Mesendoderm (in vitro differentiated cells): Measurements from ENCODE around the gene UIMC1.

Experiments
- DNase-seq: peaks from one replicate; pipeline ENCODE4 v3.0.0; 2013
- H2AK5ac ChIP-seq: 2 replicates; pipeline ENCODE4 v1.6.1; 2013; ENCODE audit warnings: low read length, inconsistent platforms
- H2BK120ac ChIP-seq: 2 replicates; pipeline ENCODE4 v1.6.1; 2013; ENCODE audit warnings: low read depth, mild to moderate bottlenecking, low read length, moderate library complexity, mixed read lengths
- H2BK15ac ChIP-seq: replicated peaks from 2 replicates; pipeline ENCODE4 v1.6.1; 2013; ENCODE audit warnings: low read depth, mild to moderate bottlenecking, moderate library complexity
- H2BK5ac ChIP-seq: 2 replicates; pipeline ENCODE4 v1.6.1; 2013; ENCODE audit warnings: low read length, inconsistent platforms
- H3K18ac ChIP-seq: 2 replicates; pipeline ENCODE4 v1.6.1; 2013; ENCODE audit warnings: mild to moderate bottlenecking, low read length, mixed read lengths
- H3K23ac ChIP-seq: one replicate; pipeline ENCODE4 v1.6.1; 2013; ENCODE audit warnings: low read length
- H3K27ac ChIP-seq: 2 replicates; pipeline ENCODE4 v1.5.1; 2013; ENCODE audit warnings: low read depth, mild to moderate bottlenecking, inconsistent platforms, low read length, moderate library complexity
- H3K27me3 ChIP-seq: 2 replicates; pipeline ENCODE4 v1.6.1; 2013; ENCODE audit warnings: low read length, control low read depth, mild to moderate bottlenecking, inconsistent platforms; ENCODE audit not compliant: insufficient read depth, poor library complexity
- H3K36me3 ChIP-seq: 2 replicates; pipeline ENCODE4 v1.6.1; 2013; ENCODE audit warnings: low read length, inconsistent platforms; ENCODE audit not compliant: control insufficient read depth, insufficient read depth
- H3K4ac ChIP-seq: one replicate; pipeline ENCODE4 v1.6.1; 2013; ENCODE audit warnings: low read depth, mild to moderate bottlenecking, low read length, moderate library complexity
- H3K4me1 ChIP-seq: 2 replicates; pipeline ENCODE4 v1.6.1; 2013; ENCODE audit warnings: low read depth, low read length, inconsistent platforms; ENCODE audit not compliant: control insufficient read depth
- H3K4me2 ChIP-seq: 2 replicates; pipeline ENCODE4 v1.6.1; 2013; ENCODE audit warnings: low read length
- H3K4me3 ChIP-seq: 2 replicates; pipeline ENCODE4 v1.5.1; 2013; ENCODE audit warnings: mild to moderate bottlenecking, low read length
- H3K56ac ChIP-seq: one replicate; pipeline ENCODE4 v1.6.1; 2013; ENCODE audit warnings: low read length
- H3K79me1 ChIP-seq: 2 replicates; pipeline ENCODE4 v1.6.1; 2013; ENCODE audit warnings: low read length, inconsistent platforms
- H3K79me2 ChIP-seq: 2 replicates; pipeline ENCODE4 v1.6.1; 2013; ENCODE audit warnings: mild to moderate bottlenecking, low read length; ENCODE audit not compliant: control insufficient read depth, insufficient read depth
- H3K9ac ChIP-seq: 2 replicates; pipeline ENCODE4 v1.6.1; 2013; ENCODE audit warnings: low read length, inconsistent platforms
- H4K5ac ChIP-seq: one replicate; pipeline ENCODE4 v1.6.1; 2013; ENCODE audit warnings: low read length
- H4K8ac ChIP-seq: one replicate; pipeline ENCODE4 v1.6.1; 2013; ENCODE audit warnings: low read depth, mild to moderate bottlenecking, control low read depth, low read length, moderate library complexity
- WGBS: extraction: QIAGEN DNeasy Blood & Tissue Kit; methylation state at CpG from one replicate; pipeline ENCODE4 v1.1.7; 2013; ENCODE audit warnings: low lambda C conversion rate, missing lambda C conversion rate; ENCODE audit not compliant: insufficient coverage; ENCODE audit errors: extremely low coverage; 5-methylcytosine and 5-hydroxymethylcytosine counted together

UIMC1 gene

DNA sequence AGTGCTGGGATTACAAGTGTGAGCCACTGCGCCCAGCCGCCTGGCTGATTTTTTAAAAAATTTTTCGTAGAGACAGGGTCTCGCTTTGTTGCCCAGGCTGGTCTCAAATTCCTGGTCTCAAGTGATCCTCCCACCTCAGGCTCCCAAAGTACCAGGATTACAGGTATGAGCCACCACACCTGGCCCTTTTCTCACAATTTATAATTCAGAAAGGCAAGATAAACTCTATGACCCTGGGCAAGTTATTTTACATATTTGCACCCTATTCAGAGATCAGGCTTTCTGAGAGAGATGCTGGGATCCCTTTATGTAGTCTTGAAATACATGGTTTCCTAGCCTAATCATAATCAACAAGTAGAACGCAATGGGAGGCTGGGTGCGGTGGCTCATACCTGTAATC lies 36.5 kb upstream of the UIMC1 start:
- no peak overlapping the region for H3K56ac ChIP-seq
- H3K27ac ChIP-seq, result no peak overlapping the region
- WGBS, result no CpG with 5 or more reads among the region's 6 CpGs

DNA sequence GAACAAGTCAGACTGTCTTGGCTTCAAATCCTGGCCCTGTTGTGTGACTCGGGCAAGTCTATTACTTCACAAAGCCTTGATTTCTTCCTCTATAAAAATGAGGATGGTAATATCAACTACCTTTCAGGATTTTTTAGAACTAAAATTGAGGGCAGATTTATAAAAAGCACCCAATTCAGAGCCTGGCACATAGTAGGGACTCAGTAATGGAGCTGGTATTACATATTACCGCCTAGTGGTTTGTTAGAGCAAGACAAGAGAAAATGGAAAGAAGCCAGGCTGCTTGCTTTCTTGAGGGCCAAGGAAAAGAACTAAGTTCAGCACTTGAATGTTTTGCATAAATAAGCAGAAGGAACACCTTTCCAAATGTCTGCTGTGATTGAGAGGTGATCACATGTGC lies 35.4 kb upstream of the UIMC1 start:
- peaks cover 2% of the 10 kb centered on the region for H3K79me2 ChIP-seq
- no peaks in the 10 kb centered on the region for H3K27me3 ChIP-seq
- no peak overlapping the region for H2BK120ac ChIP-seq
- no peak overlapping the region for H2BK15ac ChIP-seq
- H4K8ac ChIP-seq, result no peak overlapping the region
- H2BK5ac ChIP-seq, result no peak overlapping the region
- peaks cover 5% of the 10 kb centered on the region for H3K79me1 ChIP-seq
- H2AK5ac ChIP-seq, result no peak overlapping the region
- WGBS, result no CpG with 5 or more reads among the region's 2 CpGs
- H3K56ac ChIP-seq, result no peak overlapping the region
- H3K9ac ChIP-seq, result no peak overlapping the region
- H3K27ac ChIP-seq, result no peak overlapping the region
- H3K23ac ChIP-seq, result no peak overlapping the region
- H3K4ac ChIP-seq, result no peak overlapping the region
- no peak overlapping the region for H3K4me2 ChIP-seq
- no peak overlapping the region for H4K5ac ChIP-seq
- no peak for DNase-seq
- H3K4me1 ChIP-seq, result no peaks in the 10 kb centered on the region
- no peak overlapping the region for H3K4me3 ChIP-seq
- H3K36me3 ChIP-seq, result peaks cover 3% of the 10 kb centered on the region
- H3K18ac ChIP-seq, result no peak overlapping the region

More for the DNA sequence above, 36.5 kb upstream of the UIMC1 start:
- Histone ChIP-seq H2BK5ac (no peak overlapping the region), H3K27me3 (no peaks in the 10 kb centered on the region), H3K79me2 (no peaks in the 10 kb centered on the region), H4K5ac (no peak overlapping the region), H3K36me3 (peaks cover 3% of the 10 kb centered on the region), H4K8ac (no peak overlapping the region), H3K4me1 (no peaks in the 10 kb centered on the region), H3K18ac (no peak overlapping the region), H3K9ac (no peak overlapping the region), H3K23ac (no peak overlapping the region), H3K4me2 (no peak overlapping the region), H2AK5ac (no peak overlapping the region), H2BK120ac (no peak overlapping the region), H3K79me1 (no peaks in the 10 kb centered on the region), H3K4me3 (no peak overlapping the region), H3K4ac (no peak overlapping the region), H2BK15ac (no peak overlapping the region)
- no peak for DNase-seq

DNA sequence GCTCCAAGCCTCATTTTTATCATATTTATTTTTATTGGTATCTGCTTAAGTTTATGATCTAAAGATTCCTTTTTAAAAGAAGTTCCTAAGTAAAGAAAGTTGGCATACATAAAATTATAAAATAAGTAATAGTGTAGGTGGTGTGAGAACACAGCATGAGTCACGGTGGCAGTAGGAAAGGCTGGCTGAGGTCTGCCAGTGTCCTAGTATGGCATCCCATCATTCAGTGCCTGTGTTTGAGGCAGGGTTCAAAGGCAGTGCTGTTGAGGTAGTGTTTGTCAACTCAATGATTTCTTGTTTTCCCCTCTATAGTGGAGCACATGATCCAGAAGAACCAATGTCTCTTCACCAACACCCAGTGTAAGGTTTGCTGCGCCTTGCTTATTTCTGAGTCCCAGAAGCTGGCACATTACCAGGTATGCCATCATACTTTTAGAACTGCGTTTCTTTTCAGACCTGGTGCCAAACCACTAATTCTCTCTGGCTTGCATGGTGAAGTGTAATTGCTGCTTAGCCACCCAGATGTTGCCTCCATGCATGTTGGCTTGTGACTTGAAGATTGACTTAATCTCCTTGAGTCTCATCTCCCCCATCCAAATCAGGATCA lies 34.3 kb upstream of the UIMC1 start:
- no peak overlapping the region for H4K5ac ChIP-seq
- no peak overlapping the region for H3K4ac ChIP-seq
- H3K4me2 ChIP-seq, result no peak overlapping the region
- WGBS, result no CpG with 5 or more reads among the region's 3 CpGs
- H3K79me1 ChIP-seq, result peaks cover 8% of the 10 kb centered on the region
- H3K9ac ChIP-seq, result no peak overlapping the region
- no peaks in the 10 kb centered on the region for H3K27me3 ChIP-seq
- H3K79me2 ChIP-seq, result peaks cover 3% of the 10 kb centered on the region
- DNase-seq, result no peak
- no peak overlapping the region for H3K56ac ChIP-seq
- no peak overlapping the region for H3K27ac ChIP-seq
- peaks cover 3% of the 10 kb centered on the region for H3K36me3 ChIP-seq
- no peak overlapping the region for H4K8ac ChIP-seq
- H3K23ac ChIP-seq, result no peak overlapping the region
- no peak overlapping the region for H3K18ac ChIP-seq
- no peak overlapping the region for H2BK120ac ChIP-seq
- no peak overlapping the region for H2BK5ac ChIP-seq
- no peak overlapping the region for H2AK5ac ChIP-seq
- no peak overlapping the region for H2BK15ac ChIP-seq
- H3K4me3 ChIP-seq, result no peak overlapping the region
- H3K4me1 ChIP-seq, result peaks cover 6% of the 10 kb centered on the region

DNA sequence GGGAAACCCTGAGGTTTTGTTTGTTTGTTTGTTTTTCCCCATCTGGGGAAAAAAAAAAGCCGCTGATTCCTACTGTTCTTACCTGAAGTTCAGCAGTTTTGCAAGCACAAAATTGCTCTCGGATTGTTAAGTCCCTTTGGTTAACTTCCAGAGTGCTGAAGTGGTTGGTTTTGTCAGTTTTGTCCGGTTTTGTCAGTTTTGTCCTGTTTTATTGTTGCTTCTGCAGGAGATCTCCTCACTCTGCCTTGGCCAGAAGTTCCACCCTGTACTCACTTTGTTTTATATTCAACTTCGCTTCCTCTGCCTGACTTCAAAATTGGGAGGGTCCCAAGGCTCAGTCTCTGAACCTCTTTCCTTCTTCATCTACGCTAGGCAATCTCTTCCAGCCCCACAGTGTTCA lies 30.3 kb upstream of the UIMC1 start:
- H3K4me1 ChIP-seq, result peaks cover 6% of the 10 kb centered on the region
- no peak overlapping the region for H3K4ac ChIP-seq
- H2BK15ac ChIP-seq, result no peak overlapping the region
- H3K9ac ChIP-seq, result no peak overlapping the region
- no peak overlapping the region for H3K4me3 ChIP-seq
- WGBS, result no CpG with 5 or more reads among the region's 5 CpGs
- H3K79me2 ChIP-seq, result peaks cover 5% of the 10 kb centered on the region
- H4K5ac ChIP-seq, result no peak overlapping the region
- H3K18ac ChIP-seq, result no peak overlapping the region
- H2BK120ac ChIP-seq, result no peak overlapping the region
- no peak overlapping the region for H3K23ac ChIP-seq
- no peak overlapping the region for H2BK5ac ChIP-seq
- no peak overlapping the region for H4K8ac ChIP-seq
- H3K36me3 ChIP-seq, result peaks cover 3% of the 10 kb centered on the region
- DNase-seq, result no peak
- H3K27ac ChIP-seq, result no peak overlapping the region
- H3K79me1 ChIP-seq, result peaks cover 15% of the 10 kb centered on the region
- no peaks in the 10 kb centered on the region for H3K27me3 ChIP-seq
- no peak overlapping the region for H2AK5ac ChIP-seq
- no peak overlapping the region for H3K56ac ChIP-seq
- no peak overlapping the region for H3K4me2 ChIP-seq

DNA sequence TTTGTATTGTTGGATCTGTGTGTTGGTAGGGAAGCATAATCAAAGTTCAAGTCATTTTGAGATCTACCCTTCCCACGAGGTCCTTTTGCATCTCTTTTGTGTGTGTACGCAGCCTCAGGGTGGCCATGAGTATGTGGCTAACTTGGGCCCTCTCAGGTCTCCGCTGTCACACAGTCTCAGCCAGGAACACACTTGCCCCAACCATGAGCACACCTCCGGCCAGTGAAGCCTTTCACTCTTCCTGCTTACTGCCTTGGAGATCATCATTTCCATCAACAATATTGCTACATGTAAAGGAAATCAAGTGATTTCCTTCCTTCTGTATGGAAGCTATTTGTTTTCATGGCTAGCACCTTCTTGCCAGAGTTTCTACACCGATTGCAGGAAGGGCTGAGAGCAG lies 29.9 kb upstream of the UIMC1 start:
- Histone ChIP-seq H4K8ac (no peak overlapping the region), H3K18ac (no peak overlapping the region), H2BK5ac (no peak overlapping the region), H3K27me3 (no peaks in the 10 kb centered on the region), H3K56ac (peak overlapping the region; percentile 31), H3K4ac (no peak overlapping the region), H3K4me2 (no peak overlapping the region), H2BK15ac (no peak overlapping the region), H3K36me3 (no peaks in the 10 kb centered on the region), H3K4me3 (no peak overlapping the region), H3K79me1 (peaks cover 15% of the 10 kb centered on the region), H2AK5ac (no peak overlapping the region), H4K5ac (no peak overlapping the region), H3K27ac (no peak overlapping the region), H3K23ac (no peak overlapping the region), H3K9ac (no peak overlapping the region), H3K4me1 (peaks cover 6% of the 10 kb centered on the region), H3K79me2 (peaks cover 5% of the 10 kb centered on the region), H2BK120ac (no peak overlapping the region)
- no peak for DNase-seq
- no CpG with 5 or more reads among the region's 5 CpGs for WGBS

DNA sequence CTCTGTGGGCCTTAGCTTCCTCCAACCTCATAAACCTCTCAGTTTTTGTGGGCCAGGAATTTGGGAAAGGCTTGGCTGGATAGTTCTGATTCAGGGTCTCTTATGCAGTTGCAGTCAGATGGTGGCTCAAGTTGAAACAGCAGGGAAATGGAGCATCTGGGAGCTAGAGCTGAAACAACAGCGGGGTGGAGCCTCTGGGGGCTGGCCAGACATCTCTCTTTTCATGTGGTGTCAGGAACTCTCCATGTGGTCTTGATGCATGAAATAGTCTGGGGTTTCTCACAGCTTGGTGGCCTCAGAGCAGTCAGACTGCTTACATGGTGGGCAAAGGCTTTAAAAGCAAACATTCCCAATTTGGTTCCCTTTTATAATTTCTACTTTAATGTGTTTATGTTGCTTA lies 29.4 kb upstream of the UIMC1 start:
- H3K79me2 ChIP-seq, result peaks cover 5% of the 10 kb centered on the region
- H3K4me3 ChIP-seq, result no peak overlapping the region
- H4K8ac ChIP-seq, result no peak overlapping the region
- H2AK5ac ChIP-seq, result no peak overlapping the region
- H3K4me1 ChIP-seq, result peaks cover 6% of the 10 kb centered on the region
- no peak overlapping the region for H2BK15ac ChIP-seq
- H3K23ac ChIP-seq, result no peak overlapping the region
- no peak overlapping the region for H4K5ac ChIP-seq
- DNase-seq, result peak; percentile 81
- H3K36me3 ChIP-seq, result no peaks in the 10 kb centered on the region
- H3K56ac ChIP-seq, result no peak overlapping the region
- no CpG with 5 or more reads among the region's 1 CpG for WGBS
- H3K27me3 ChIP-seq, result no peaks in the 10 kb centered on the region
- no peak overlapping the region for H3K27ac ChIP-seq
- no peak overlapping the region for H2BK120ac ChIP-seq
- no peak overlapping the region for H3K4ac ChIP-seq
- H3K18ac ChIP-seq, result no peak overlapping the region
- peaks cover 15% of the 10 kb centered on the region for H3K79me1 ChIP-seq
- no peak overlapping the region for H2BK5ac ChIP-seq
- H3K9ac ChIP-seq, result no peak overlapping the region
- H3K4me2 ChIP-seq, result no peak overlapping the region
